NCI-H510A treated with DMSO at 0.1 percent for 48 hours (cell line): Measurements from ENCODE around the gene UBIAD1.

Experiments
- DNase-seq: peaks from one replicate; lab custom pipeline; 2025; lab: John Stamatoyannopoulos, UW

UBIAD1 gene

DNA sequence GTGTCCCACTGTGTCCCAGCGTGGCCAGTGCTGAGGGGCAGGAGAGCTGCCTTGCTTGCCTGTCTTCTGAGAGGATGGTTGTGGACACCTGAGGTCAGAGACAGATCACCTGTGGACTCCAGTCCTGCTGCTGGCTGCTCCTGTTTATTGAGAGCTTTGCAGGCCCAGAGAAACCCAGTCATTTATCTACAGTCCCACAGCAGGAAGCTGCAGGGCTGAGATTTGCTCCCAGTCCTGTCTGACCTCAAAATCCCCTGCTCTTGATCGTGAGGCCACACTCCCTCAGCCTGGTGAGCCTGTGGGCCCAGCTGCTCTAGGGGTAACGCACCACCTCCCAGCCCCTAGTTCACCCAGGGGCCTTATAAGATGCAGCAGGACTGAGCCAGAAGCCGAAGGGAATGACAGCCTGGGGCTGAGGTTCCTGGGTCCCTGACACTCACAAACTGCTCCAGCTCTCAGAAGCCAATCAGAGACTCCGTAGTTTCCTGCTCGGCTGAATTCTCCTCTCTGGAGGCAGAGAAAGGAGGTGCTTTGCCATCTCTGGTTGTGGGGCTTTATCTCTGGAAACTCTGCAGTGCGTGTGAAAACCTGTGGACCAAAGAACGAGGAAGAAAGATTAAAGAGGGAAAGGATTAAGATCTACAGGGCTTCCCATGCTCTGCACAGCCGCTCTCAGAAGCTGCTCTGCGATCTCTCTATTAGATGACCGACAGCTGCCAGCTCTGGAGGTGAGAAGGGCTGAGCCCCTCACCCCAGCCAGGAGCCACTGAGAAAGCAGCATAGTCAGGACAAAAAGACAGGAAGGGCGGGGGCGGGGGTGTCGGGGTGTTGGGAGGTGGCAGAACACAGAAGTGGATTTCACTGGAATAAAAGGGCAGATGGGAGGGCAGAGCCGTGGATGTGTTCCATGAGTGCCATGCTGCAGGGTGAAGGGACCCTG lies 39.1 kb downstream of the UBIAD1 start:
- DNase-seq: peak; percentile 42

DNA sequence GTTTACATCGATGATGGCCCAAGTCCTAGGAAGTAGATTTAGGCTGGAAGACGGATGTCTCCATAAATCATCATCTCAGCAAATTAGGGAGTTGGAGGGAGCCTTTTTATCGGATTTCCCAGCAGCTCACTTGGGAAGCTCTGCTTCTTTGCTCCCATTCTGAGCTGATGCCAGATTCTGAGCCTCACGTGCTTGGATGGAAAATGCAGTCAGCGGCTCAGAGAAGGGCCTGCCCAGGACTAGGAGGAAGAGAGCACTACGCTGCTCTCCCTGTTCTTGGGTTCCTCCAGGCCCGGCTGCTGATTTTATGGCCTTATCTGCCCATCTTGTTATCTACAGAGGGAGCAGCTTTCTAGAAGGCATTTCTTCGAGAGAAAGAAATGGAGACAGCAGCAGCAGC lies 42.0 kb downstream of the UBIAD1 start:
- no peak for DNase-seq

DNA sequence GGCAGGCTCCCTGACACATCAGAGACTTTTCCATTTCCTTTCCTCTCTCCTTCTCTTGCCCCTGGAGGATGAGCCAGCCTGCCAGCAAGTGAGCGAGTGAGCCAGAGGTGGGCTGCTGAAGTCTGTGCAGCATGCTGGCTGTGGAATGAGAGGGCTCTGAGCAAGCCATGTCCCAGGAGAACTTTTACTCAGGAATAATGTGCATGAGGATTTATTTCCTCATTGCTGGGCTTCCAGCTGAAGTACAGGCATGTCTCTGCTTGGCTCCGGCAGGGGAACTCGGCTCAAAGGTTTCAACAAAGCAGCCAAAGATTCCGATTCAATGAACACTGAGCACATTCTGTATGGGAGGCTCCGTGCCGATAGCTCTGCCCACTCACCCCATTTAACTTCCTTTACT lies 43.7 kb downstream of the UBIAD1 start:
- DNase-seq: no peak

DNA sequence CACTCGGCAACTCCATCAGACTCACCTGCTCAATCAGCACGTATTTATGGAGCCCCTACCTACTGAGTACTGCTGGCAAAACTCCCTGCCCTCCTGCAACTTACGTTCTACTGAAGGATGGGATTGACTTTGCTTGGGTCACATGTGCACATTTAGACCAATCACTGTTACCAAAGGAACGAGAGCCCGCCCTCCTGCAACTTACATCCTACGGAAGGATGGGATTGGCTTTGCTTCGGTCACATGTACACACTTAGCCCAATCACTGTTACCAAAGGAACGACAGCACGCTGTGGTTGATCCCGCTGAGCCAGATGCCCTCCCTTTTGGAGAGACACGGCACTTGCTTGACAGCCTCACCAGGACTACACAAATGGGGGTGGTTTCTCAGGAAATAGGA lies 46.0 kb downstream of the UBIAD1 start:
- no peak for DNase-seq

DNA sequence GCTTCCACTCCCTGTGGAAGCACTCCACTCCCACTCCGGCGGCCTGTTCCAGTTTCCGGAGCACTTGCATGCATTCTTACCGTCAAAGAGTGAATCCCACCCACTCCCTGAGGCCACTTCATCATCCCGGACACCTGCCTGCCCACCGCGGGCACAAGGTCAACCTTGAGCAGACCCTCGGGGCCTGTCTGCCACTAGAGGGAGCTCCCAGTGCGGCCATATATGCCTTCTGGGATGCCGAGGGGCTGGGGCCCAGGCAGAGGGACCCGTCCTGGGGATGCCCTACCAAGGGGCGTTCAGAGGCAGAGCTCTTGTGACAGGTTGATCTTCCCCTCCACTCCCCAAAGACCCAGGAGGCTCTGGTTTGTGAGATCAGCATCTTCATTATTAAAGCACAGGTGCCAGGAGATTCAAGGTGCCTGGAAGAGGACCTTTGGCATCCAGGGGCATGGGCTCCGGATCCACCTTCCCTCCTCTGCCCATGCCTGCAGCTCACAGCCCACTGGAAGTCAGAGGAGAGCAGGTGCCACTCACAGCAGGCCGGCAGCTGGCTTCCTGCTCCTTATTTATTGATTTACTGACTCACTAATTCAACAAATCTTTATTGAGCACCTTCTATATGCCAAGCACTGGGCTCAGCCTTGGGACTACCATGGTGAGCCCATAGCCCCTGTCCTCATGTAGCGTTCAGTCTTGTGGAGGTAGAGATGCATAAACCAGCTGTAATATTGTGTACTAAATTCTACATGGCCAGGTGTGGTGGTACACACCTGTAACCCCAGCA lies 47.3 kb downstream of the UBIAD1 start:
- peak; percentile 46 for DNase-seq

DNA sequence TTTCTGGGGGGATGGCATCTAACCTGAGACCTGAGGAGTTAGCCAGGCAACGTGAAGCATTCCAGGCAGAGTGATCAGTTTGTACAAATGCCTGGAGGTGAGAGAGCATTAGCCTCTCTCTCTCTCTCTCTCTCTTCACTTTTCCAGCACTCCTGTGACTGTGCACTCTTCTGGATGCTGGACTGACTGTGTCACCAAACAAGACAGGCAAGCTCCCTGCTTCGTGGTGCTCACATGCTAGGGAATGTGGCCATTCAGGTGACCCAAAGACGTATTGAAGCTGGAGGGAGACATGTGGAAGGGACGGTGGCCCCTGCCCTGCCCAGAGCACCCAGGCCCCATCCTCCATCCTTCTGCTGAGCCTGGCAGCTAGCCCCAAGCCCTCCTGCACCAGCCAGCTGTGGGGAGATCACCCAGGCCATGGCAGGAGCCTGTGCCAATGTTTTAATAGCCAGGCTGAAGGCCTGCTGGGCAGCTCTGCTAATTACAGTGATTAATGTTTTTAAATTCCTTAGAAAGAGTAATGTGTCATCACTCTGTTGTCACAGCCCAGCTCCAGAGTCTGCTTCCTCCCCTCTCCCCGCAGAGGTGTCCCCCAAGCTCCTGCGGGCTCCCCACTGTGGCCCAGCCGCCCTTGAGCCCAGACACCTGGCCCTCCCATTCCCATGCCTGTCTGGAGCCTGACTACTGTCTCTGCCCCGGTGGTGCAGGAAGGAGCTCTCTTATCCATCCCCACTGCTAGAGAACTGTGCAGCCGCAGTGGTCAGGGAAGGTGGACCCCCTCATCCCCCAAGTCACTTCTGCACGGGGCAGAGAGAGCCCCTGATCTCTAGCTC lies 48.9 kb downstream of the UBIAD1 start:
- DNase-seq: no peak

DNA sequence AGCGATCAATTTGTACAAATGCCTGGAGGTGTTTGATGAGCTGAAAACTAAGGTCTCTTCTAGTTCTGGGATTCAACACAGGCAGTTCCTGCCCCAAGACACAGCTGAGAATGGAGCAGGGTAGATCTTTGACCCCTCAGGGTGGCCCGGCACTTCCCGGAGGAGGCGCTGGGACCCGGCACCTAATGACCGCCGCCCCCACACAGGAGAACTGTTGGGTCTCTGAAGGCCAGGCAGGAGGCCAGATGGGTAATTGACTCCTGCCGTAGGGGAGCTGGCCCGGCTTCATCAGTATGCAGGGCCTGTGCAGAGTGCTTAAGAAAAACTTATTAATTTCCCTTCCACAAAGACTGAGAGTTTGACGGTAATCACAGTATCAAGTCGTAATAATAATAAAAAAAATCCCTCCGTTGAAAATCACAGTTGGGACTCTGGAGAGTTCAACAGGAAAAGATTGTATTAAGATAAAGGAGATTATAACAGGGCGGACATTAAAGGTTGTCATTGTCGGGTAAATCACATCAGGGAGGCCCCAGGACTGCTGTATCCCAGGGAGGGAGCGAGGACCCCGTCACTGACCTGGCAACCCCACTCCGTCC lies 51.7 kb downstream of the UBIAD1 start:
- DNase-seq: no peak

DNA sequence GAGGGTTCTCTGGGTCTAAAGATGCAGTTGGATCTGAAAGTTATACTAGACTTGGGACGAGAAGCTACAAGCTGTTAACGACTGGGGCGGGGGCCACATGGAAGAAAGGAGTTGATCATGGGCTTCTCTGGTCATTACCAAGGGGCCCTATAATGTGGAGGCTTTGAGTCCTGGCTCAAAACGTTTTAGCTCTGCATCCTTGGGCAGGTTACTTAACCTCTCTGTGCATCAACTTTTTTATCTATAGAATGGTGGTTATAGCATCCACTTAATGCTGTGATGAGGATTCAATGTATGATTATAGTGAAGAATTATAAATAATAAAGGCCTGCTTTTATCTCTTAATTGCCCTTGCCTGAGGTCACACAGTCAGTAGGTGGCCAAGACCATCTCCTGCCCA lies 53.1 kb downstream of the UBIAD1 start:
- no peak for DNase-seq

DNA sequence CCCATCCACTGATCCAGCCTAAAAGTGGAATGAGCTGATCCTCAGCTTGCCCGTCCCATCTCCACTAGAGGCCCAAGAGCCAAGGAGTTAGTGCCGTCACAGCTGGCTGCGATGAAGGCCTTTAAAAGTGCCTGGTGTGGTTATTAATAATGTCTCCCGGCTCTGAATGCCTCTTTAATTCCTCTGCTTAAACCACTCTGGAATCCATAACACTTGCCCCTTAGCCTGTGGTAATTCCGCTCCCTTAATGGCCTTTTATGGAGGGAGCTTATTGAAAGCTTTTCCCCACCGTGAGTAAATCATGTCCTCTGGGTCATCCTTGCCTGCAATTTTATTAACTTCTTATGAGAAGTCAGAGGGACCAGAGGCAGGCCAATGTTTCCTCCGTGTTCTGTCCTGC lies 55.4 kb downstream of the UBIAD1 start:
- DNase-seq: no peak

DNA sequence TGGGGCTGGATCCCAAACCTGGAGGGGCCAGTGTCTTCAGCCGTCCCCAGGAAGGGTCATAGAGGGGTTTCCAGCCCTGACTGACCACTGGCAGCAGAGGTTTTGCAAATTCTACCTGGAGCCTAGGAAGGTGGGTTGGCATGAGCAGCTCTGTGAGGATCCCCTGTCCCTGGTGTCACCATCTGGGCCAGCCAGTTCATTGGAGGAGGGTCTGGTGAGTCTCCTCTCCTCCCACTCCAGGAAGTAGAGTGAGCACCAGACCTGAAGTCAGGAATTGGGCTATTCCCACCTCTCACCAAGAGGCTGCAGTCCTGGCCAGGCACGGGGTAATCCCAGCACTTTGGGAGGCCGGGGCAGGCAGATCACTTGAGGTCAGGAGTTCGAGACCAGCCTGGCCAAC lies 57.4 kb downstream of the UBIAD1 start:
- no peak for DNase-seq

DNA sequence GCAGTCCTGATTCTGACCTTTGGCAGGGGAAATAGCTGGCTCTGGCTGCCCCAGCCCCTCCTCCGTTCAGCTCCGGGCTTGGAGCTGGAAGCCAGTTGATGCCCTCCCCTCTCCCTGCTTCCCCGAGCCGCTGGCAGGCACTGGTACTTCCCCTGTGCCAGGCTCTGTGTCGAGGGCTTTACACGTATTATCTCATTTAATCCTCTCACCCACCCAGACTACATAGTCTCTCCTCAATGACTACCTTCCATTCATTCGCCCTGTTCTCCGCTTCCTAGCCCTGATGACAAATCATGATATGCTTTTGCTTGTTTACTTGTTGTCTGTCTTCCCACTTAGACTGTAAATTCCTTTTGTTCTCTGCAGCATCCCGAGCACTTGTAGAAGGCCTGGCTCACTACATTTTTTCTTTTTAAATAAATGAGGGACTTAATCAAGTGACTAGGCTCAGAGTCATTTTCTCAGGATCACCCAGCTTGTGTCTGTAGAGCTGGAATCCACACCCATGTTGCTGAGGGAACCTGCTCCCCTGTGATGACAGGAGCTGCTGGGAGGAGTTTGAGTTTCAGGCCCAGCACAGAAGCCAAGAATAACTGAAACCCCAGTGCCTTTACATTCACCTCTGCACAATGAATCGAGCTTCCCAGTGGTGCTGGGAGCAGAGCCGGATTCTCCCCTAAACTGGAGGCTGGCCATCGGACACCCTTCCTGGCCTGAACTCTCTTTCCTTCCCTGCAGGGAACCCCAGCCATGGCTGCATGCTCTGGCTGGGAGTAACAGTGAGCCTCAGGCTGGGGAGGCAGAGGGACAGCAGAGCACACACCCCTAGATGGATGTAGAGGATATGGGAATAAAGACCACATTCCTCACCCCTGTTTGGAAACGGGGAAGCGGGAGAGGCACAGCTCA lies 58.3 kb downstream of the UBIAD1 start:
- DNase-seq: no peak

DNA sequence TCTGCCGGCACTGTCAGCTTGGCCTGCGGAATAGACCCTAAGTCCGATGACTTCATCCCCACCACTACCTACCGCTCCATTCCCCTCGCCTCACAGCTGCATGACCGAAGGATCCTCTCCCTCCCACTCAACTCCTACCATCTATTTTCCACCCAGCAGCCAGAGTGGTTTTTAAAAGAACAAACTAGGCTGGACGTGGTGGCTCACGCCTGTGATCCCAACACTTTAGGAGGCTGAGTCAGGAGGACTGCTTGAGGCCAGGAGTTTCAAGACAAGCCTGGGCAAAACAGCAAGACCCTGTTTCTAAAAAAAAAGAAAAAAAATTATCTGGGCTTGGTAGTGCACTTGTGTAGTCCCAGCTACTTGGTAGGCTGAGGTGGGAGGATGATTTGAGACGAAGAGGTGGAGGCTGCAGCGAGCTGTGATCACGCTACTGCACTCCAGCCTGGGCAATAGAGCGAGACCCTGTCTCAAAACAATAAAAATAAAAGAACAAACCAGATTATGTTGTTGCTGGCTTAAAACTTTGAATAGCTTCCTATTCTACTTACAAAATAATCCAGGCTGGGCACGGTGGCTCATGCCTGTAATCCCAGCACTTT lies 59.0 kb downstream of the UBIAD1 start:
- DNase-seq: no peak

DNA sequence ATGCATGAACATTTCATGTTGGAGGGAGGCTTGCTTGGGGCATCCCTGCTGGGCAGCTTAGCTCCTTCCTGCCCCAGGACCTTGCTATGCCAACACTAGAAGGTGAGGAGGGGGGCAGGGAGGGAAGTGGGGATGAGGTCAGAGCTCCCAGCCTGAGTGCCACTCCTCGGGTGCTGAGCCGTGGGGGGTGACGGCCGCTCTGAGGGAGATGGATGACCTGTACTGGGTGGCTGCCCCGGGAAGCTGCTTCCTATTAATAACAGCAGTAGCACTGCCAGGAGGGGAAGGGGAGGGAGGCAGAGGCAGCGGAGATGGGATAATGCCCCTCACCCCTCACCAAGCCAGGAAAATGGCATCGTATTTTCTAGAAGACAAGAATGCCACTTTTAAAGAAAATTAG lies 60.6 kb downstream of the UBIAD1 start:
- no peak for DNase-seq

DNA sequence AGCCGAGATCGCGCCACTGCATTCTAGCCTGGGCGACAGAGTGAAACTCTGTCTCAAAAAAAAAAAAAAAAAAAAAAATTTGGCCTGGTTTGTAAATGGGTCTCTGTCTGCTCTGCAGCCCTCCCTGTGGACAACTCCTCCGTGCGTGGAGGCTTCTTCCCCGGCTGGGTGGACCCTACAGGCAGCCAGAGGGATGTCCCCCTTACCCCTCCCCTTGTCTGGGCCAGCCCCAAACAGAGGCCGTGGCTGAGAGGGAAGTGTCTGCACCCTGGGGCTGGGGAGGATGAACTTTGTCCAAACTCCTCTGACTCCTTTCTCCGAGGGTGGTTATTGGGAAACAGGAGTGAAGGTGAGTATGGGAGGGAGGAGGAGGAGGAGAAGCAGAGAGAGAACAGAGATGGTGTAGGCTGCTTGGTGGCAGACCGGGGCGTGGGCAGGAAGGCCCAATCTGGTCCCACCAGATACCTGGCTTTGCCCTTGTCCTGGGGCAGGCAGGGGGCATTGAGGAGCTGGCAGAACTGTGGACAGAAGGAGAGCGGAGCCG lies 61.3 kb downstream of the UBIAD1 start:
- DNase-seq: no peak

DNA sequence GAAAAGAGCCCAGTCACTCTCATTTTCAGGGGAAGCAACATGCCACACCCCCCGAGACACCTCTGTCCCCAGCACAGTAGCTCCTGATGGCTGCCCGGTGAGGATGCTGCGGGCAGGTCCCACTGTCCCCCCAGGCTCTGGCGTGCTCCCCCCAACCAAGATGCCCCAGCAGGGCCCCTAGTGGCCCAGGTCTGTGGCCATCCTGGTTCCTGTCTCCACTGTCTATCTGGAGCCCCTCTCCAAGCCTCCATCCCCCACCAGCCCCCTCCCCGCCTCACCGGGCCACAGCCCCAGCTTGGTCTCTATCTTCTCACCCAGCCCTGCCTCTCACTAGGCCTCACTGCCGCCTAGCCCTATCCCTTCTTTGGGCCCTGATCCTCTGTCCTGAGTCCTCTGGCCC lies 61.8 kb downstream of the UBIAD1 start:
- no peak for DNase-seq

DNA sequence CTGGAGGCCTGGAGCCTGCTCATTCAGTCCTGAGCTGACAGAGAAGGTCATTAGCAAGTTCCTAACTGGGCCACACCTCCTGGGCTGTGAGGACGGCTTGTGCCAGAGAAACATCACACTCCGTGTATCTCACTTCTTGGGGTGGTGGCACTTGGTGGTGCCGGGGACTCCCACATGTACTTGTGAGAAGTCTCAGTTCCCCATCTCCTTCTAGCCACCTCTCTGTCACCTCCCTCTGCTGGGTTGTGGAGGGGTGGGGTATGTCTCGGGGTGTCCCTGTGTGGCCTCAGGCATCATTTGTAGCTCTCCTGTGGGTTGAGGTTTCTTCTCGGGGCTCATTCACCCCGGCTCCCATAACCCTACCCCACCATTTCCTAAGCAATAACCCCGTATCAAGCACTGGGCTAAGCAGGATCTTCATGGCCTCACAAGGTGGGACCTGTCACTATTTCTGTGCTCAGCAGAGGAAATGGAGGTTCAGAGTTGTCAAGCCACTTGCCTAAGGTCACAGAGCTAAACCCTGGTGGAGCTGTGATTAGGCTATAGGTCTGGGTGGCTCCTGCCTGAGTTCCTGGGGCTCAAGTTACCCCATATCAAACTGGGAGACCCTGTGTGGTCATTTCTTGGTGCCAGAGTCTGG lies 62.5 kb downstream of the UBIAD1 start:
- no peak for DNase-seq

DNA sequence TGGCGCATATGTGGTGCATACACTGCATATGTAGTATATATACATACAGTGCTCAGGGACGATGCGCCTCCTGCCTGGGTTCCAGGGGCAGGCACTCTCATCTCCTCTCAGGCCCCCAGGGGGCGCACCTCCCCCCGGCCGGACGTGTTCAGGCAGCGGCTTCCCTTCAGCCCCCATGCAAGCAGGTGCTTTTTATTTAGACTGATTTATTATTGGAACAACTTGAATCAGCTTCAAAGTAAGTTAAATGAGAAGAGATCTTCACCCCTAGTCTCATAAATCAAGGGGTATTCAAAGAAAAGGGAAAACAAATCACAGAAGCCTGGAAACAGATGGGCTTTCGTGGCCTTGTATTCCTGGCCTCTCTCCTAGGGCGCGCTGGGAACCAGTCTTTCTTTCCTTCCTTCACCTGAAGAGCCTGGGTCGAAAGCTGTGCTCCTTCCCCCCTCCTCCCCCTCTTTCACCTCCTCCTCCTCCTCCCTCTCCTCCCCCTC lies 64.6 kb downstream of the UBIAD1 start:
- DNase-seq: peak; percentile 97
